HEK293 (cell line): ENCODE data around the gene ITGA8.

Source experiments
- FEZF1 ChIP-seq: fragments of 450-650 bp; formaldehyde crosslinking; IDR thresholded peaks from 2 replicates; pipeline ENCODE4 v1.5.1; 2016; ENCODE audit warnings: missing biosample characterization, missing genetic modification characterization
- YY1 ChIP-seq: fragments of 450-650 bp; formaldehyde crosslinking; IDR thresholded peaks from 2 replicates; pipeline ENCODE4 v1.5.1; 2018; ENCODE audit warnings: missing biosample characterization, missing genetic modification characterization
- ZNF24 ChIP-seq: fragments of 450-650 bp; formaldehyde crosslinking; IDR thresholded peaks from 2 replicates; pipeline ENCODE4 v1.5.1; 2016; ENCODE audit warnings: missing biosample characterization, missing genetic modification characterization
- ZNF248 ChIP-seq: fragments of 450-650 bp; formaldehyde crosslinking; IDR thresholded peaks from 2 replicates; pipeline ENCODE4 v1.5.1; 2017; ENCODE audit warnings: missing biosample characterization, missing genetic modification characterization
- ZNF660 ChIP-seq: fragments of 450-650 bp; IDR thresholded peaks from 2 replicates; pipeline ENCODE4 v1.5.1; 2018; ENCODE audit warnings: missing biosample characterization, mild to moderate bottlenecking, missing genetic modification characterization
- TF ChIP-seq, protein P1 (sequence below): fragments of 450-650 bp; formaldehyde crosslinking; IDR thresholded peaks from 2 replicates; pipeline ENCODE4 v1.5.1; 2016; ENCODE audit warnings: missing biosample characterization, missing genetic modification characterization
- TF ChIP-seq, protein P2 (sequence below): fragments of 450-650 bp; formaldehyde crosslinking; IDR thresholded peaks from 2 replicates; pipeline ENCODE4 v1.5.1; 2016; ENCODE audit warnings: missing biosample characterization, missing genetic modification characterization
- TF ChIP-seq, protein P3 (sequence below): fragments of 450-650 bp; formaldehyde crosslinking; IDR thresholded peaks from 2 replicates; pipeline ENCODE4 v1.5.1; 2016; ENCODE audit warnings: missing biosample characterization, missing genetic modification characterization

DNA sequence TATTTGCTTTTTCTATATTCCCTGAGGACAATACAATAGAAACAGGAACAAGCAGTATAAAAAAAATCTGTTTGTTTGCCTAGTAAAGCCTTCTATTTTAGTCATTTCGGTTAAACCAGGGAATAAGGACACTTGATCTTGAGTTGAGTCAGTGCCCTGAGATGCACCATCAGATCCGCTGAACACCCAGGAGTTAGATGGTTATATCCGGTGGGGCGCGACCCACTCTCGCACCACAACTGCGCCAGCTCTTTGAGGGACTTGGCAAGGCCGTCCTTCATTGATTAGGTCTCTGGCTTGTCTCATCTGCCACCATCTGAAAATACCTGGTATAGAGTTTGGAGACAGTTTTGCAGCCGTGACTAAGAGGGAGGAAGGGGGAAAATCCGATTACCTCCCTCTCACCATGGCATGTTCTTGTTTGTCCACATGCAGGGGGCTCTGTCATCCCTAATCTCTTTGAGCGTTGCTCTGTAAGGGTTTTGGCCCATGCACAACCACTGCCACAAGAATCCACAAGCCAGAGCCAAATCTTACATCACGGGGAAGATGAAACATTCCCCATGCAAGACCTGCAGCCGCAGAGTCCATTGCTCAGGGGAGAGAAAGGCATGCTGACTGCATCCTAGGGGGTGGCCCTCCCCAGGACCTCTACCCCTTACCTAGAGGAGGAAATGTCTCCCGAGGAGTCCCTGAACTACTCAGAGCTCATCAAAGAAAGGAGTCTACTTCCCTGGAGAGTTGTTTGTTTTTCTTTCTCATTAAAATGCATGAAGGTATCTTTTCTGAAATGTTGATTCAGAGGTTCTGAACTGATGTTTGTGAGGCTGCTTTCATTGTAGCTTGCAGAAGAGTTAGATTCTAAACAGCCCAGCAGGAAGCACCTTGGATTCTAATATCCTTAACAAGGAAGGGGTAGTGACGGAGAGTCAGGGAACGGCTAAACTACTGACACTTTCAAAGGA lies 247.0 kb downstream of the ITGA8 start:
- TF ChIP-seq, protein P1, sequence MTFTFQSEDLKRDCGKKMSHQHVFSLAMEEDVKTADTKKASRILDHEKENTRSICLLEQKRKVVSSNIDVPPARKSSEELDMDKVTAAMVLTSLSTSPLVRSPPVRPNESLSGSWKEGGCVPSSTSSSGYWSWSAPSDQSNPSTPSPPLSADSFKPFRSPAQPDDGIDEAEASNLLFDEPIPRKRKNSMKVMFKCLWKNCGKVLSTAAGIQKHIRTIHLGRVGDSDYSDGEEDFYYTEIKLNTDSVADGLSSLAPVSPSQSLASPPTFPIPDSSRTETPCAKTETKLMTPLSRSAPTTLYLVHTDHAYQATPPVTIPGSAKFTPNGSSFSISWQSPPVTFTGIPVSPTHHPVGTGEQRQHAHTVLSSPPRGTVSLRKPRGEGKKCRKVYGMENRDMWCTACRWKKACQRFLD (tag by site-specific recombination): no peak
- TF ChIP-seq ZNF660 (tag by site-specific recombination): no peak
- TF ChIP-seq ZNF24: no peak
- TF ChIP-seq, protein P2, sequence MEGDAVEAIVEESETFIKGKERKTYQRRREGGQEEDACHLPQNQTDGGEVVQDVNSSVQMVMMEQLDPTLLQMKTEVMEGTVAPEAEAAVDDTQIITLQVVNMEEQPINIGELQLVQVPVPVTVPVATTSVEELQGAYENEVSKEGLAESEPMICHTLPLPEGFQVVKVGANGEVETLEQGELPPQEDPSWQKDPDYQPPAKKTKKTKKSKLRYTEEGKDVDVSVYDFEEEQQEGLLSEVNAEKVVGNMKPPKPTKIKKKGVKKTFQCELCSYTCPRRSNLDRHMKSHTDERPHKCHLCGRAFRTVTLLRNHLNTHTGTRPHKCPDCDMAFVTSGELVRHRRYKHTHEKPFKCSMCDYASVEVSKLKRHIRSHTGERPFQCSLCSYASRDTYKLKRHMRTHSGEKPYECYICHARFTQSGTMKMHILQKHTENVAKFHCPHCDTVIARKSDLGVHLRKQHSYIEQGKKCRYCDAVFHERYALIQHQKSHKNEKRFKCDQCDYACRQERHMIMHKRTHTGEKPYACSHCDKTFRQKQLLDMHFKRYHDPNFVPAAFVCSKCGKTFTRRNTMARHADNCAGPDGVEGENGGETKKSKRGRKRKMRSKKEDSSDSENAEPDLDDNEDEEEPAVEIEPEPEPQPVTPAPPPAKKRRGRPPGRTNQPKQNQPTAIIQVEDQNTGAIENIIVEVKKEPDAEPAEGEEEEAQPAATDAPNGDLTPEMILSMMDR (tag by site-specific recombination): no peak
- TF ChIP-seq ZNF248: no peak
- TF ChIP-seq FEZF1 (tag by site-specific recombination): no peak
- TF ChIP-seq YY1: no peak
- TF ChIP-seq, protein P3, sequence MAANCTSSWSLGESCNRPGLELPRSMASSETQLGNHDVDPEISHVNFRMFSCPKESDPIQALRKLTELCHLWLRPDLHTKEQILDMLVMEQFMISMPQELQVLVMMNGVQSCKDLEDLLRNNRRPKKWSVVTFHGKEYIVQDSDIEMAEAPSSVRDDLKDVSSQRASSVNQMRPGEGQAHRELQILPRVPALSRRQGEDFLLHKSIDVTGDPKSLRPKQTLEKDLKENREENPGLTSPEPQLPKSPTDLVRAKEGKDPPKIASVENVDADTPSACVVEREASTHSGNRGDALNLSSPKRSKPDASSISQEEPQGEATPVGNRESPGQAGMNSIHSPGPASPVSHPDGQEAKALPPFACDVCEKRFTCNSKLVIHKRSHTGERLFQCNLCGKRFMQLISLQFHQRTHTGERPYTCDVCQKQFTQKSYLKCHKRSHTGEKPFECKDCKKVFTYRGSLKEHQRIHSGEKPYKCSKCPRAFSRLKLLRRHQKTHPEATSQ (tag by site-specific recombination): no peak
